ENCODE data around the gene AKR1C4. TPM values are rescaled to one million over a fixed set of nuclear protein-coding genes. Genes with fewer than 3 reads are reported as not detected.
"Not testable (repeated sequence)": the region's sequence is repeated elsewhere in the genome, so short reads cannot be mapped to it uniquely, and the experiment has no call there.

The AKR1C4 gene
- under 1 TPM in 1 of 2 donors, not detected in 1; 0.71 TPM for total RNA-seq

DNA sequence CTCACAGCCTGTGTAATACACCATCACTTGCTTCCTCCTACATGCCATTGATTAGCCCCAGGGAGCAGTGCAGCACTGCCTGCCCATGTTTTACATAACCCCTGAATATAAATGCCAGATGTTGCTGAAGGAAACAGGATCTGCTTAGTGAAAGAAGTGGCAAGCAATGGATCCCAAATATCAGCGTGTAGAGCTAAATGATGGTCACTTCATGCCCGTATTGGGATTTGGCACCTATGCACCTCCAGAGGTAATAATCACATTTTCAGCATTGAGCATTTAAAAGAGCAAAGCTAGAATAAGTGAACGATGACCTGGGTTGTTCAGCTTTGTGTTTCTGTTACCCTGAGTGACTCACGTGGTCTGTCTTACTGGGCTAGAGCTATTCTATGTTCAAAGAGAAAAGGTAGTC is at the start of gene AKR1C4:
AKR1C4 (plus strand) TSS at position 136 of the 412 bp plus-strand sequence; CDS start at position 167, 31 bp downstream.
- no peak for ATAC-seq (replicated peaks)
- H3K9me3 Mint-ChIP-seq = no peaks in the 10 kb centered on the region

GRCh38 chr10:5146920-5147254 is 49.8 kb upstream of the AKR1C4 start:
- Mint-ChIP-seq H3K27ac (no peak overlapping the region), H3K36me3 (ENCODE audit: low read depth) (no peaks in the 10 kb centered on the region), H3K4me1 (no peaks in the 10 kb centered on the region), H3K4me3 (no peak overlapping the region), H3K27me3 (no peaks in the 10 kb centered on the region), H3K9me3 (peaks cover 5% of the 10 kb centered on the region)
- ATAC-seq (replicated peaks) = no peak

More for the DNA sequence above, at the start of gene AKR1C4:
- H3K27ac Mint-ChIP-seq = no peak within 1 kb of the TSS
- H3K36me3 Mint-ChIP-seq (ENCODE audit: low read depth) = no peaks in the 10 kb centered on the region
- H3K4me1 Mint-ChIP-seq = no peaks in the 10 kb centered on the region
- H3K4me3 Mint-ChIP-seq = no peak within 1 kb of the TSS
- no peaks in the 10 kb centered on the region for H3K27me3 Mint-ChIP-seq

DNA sequence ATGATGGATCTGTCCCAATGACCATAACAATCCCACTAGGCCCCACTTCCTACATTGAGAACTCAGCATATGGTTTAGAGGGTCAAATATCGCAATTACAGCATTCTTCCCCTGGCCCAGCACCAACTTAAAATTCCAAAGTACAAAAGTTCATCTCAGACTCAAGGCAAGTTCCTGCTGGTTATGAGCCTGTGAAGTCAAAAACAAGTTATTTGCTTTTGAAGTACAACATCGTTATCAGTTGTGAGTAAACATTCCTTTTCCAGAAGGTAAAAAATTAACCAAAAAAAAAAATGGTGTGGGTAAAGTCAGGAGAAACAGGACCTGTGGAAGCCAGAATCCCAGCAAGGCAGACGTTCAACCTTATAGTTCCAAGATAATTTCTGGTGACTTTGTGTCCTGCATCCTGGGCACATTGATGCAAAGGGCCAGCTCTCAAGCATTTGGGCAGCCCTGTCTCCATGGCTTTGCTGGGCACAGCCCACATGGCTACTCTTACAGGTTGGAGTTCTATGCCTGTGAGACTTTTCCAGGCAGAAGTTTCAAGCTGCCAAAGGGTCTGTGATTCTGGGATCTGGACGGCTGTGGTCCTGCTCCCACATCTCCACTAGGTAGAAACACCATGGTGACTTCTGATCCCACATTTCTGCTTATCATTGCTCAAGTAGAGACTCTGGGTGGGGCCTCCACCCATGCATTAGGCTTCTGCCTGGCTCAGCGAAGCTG is 49.2 kb upstream of the AKR1C4 start:
- H3K4me1 Mint-ChIP-seq = no peaks in the 10 kb centered on the region
- H3K27me3 Mint-ChIP-seq = no peaks in the 10 kb centered on the region
- H3K9me3 Mint-ChIP-seq = peaks cover 5% of the 10 kb centered on the region
- ATAC-seq (replicated peaks) = no peak
- no peak overlapping the region for H3K4me3 Mint-ChIP-seq
- no peak overlapping the region for H3K27ac Mint-ChIP-seq
- no peaks in the 10 kb centered on the region for H3K36me3 Mint-ChIP-seq (ENCODE audit: low read depth)

DNA sequence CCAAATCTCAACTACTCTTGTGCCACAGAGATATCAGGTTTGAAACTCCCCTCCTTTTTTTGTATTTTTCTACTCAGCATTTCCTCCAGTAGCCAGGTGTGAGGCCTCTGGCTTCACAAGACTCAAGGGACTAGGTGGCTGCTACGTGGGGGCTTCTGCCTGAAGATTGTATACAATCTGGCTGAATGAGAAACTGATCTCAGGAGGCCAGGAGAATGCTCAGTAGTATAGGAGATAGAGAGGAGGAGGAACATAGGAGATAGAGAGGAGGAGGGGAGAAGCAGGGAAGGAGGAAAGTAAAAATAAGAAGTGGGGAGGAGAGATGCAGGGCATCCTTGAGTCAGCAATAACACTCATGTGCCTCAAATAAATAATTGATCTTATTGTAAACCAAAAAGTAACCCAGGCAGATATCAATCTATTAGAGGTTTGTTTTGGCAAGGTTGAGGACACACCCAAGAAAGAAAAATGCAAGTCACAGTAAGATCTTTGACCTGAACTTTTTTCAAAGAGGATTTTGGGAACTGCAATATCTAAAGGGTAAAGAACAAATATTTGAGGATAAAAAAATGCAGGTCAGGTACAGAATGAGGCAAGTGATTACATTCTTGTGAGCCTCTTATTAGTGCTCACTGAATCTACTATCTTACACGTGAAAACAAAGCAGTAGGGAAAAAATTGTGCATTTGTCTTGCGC is 48.5 kb upstream of the AKR1C4 start:
- Mint-ChIP-seq H3K4me1 (no peaks in the 10 kb centered on the region), H3K27me3 (no peaks in the 10 kb centered on the region)
- no peak for ATAC-seq (replicated peaks)

DNA sequence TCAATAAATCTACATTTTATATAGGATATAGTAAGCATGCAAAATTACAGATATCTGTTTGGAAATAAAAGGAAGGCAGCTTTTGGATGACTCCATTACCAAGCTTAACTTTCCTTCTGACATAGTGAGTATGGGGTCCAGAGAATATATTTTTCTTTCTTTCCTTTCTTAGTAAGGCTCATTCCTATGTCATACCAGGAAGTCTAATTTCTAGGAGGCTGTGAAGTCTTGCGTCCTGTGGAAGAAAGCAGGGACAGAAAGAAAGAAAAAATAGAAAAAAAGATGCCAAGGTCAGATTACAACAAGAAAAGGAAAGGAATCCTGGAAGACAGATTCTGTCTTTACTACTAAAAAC is 48.0 kb upstream of the AKR1C4 start:
- no peaks in the 10 kb centered on the region for H3K27me3 Mint-ChIP-seq
- H3K36me3 Mint-ChIP-seq (ENCODE audit: low read depth) = no peaks in the 10 kb centered on the region
- ATAC-seq (replicated peaks) = no peak
- H3K9me3 Mint-ChIP-seq = peaks cover 5% of the 10 kb centered on the region
- no peak overlapping the region for H3K27ac Mint-ChIP-seq
- H3K4me3 Mint-ChIP-seq = no peak overlapping the region
- no peaks in the 10 kb centered on the region for H3K4me1 Mint-ChIP-seq

More for the DNA sequence above, 48.5 kb upstream of the AKR1C4 start:
- Mint-ChIP-seq H3K4me3 (no peak overlapping the region), H3K9me3 (peaks cover 5% of the 10 kb centered on the region), H3K36me3 (ENCODE audit: low read depth) (no peaks in the 10 kb centered on the region), H3K27ac (no peak overlapping the region)

DNA sequence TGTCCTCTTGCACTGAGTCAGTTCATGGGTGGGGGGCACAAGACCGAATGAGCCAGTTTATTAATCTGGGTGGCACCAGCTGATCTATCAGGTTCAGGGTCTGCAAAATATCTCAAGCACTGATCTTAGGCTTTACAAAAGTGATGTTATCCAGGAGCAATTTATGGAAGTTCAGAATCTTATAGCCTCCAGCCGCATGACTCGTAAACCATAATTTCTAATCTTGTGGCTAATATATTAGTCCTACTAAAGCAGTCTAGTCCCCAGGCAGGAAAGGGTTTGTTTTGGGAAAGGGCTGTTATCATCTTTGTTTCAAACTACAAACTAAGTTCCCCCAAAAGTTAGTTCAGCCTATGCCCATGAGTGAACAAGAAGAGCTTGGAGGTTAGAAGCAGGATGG is 45.6 kb upstream of the AKR1C4 start:
- Mint-ChIP-seq H3K36me3 (ENCODE audit: low read depth) (no peaks in the 10 kb centered on the region), H3K9me3 (peaks cover 5% of the 10 kb centered on the region), H3K4me1 (no peaks in the 10 kb centered on the region), H3K27ac (no peak overlapping the region), H3K4me3 (no peak overlapping the region), H3K27me3 (no peaks in the 10 kb centered on the region)
- no peak for ATAC-seq (replicated peaks)

DNA sequence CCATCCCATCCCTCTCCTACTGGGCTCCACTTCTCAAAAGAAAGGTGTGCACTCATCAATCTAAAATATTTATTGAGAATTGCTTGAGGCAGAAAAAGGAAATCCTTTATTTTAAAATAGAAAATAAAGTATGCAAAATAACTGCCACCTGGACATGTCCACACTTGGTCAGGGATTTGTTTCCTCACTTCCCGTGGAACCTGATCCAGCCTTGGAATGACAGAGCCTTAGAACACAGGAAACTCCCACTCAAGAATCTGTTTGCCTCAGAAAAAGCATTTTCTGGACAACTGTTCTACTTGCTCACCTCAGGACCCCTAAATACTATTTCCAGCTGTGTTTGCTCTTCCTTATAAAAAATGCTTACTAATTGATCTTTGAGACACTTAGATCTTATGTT is 40.7 kb upstream of the AKR1C4 start:
- Mint-ChIP-seq H3K9me3 (peaks cover 3% of the 10 kb centered on the region), H3K4me3 (no peak overlapping the region), H3K4me1 (no peaks in the 10 kb centered on the region), H3K36me3 (ENCODE audit: low read depth) (no peaks in the 10 kb centered on the region), H3K27ac (no peak overlapping the region), H3K27me3 (no peaks in the 10 kb centered on the region)
- ATAC-seq (replicated peaks) = no peak

- no peak overlapping the region for H3K27ac Mint-ChIP-seq
- ATAC-seq (replicated peaks) = no peak
- no peaks in the 10 kb centered on the region for H3K4me1 Mint-ChIP-seq
- no peaks in the 10 kb centered on the region for H3K27me3 Mint-ChIP-seq
- peaks cover 12% of the 10 kb centered on the region for H3K9me3 Mint-ChIP-seq
- H3K36me3 Mint-ChIP-seq (ENCODE audit: low read depth) = no peaks in the 10 kb centered on the region
- no peak overlapping the region for H3K4me3 Mint-ChIP-seq
These were observed 39.1 kb upstream of the AKR1C4 start for GRCh38 chr10:5157501-5157900.

DNA sequence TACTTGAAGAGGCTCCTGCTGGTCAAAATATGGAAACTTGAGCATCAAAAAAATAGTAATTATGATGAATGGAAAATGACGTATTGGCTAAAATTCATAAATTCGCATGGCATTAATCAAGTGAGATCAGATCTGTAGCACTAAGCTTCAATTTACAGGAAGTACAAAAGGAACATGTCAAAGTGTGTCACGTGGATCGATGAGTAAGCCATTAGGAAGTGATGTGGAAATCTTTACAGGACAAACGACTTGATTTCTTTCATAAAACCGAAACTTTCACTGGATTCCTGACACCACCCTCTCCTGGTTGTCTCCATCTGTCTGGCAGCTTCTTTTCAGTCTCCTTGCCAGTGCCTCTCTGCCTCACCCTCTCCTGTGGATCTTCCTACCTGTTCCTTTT is 37.5 kb upstream of the AKR1C4 start:
- Mint-ChIP-seq H3K36me3 (ENCODE audit: low read depth) (no peaks in the 10 kb centered on the region), H3K4me1 (no peaks in the 10 kb centered on the region), H3K27me3 (no peaks in the 10 kb centered on the region), H3K9me3 (peaks cover 26% of the 10 kb centered on the region), H3K27ac (no peak overlapping the region), H3K4me3 (no peak overlapping the region)
- no peak for ATAC-seq (replicated peaks)

DNA sequence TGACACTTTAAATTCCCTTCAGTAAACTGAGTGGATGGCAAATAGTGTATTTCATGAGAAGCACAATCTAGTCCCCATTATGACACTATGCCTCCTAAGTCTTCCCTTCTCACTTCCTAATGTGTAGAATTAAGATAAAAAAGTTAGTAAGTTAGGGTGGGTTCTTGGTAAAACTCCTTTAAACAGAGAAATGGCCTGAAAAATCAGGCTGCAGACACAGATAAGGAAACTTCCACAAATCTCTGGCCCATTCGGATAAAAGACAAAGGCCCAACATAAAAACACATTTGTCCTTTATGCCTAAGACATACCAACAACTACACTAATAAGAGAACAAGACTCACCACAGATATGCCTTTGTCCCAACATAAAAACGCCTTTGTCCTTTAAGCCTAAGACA is 33.1 kb upstream of the AKR1C4 start:
- H3K4me1 Mint-ChIP-seq = peaks cover 6% of the 10 kb centered on the region
- H3K9me3 Mint-ChIP-seq = peaks cover 45% of the 10 kb centered on the region
- no peak for ATAC-seq (replicated peaks)
- H3K4me3 Mint-ChIP-seq = no peak overlapping the region
- no peaks in the 10 kb centered on the region for H3K36me3 Mint-ChIP-seq (ENCODE audit: low read depth)
- no peaks in the 10 kb centered on the region for H3K27me3 Mint-ChIP-seq
- no peak overlapping the region for H3K27ac Mint-ChIP-seq

GRCh38 chr10:5165738-5166137 is 30.9 kb upstream of the AKR1C4 start:
- H3K4me1 Mint-ChIP-seq = peaks cover 11% of the 10 kb centered on the region
- no peak for ATAC-seq (replicated peaks)
- H3K36me3 Mint-ChIP-seq (ENCODE audit: low read depth) = no peaks in the 10 kb centered on the region
- no peak overlapping the region for H3K27ac Mint-ChIP-seq
- H3K9me3 Mint-ChIP-seq = peaks cover 44% of the 10 kb centered on the region
- H3K27me3 Mint-ChIP-seq = no peaks in the 10 kb centered on the region
- no peak overlapping the region for H3K4me3 Mint-ChIP-seq

DNA sequence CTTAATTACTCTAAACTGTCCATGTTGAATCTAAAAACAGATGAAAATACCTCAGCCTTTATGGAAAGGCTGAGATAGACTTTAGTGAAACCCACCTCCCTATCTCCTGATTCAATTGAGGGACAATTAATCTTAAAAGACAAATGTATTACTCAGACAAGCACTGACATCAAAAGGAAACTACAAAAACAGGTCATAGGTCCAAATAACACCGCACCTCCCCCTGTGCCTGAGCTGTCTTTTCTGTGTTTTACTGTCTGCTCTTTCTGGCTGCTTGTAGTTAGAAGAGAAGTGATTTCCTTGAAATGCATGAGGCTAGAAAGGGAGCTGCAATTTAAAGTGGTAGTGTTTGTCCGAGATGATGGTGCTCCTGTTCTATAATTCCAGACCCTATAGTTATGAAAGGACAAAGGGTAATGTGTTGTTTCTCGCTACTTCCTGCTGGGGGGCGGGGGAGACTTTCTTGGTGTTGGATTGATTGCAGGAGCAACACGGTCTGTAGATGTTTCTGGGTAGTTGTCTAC is 27.7 kb upstream of the AKR1C4 start:
- H3K9me3 Mint-ChIP-seq = peaks cover 20% of the 10 kb centered on the region
- peak overlapping the region; percentile 45 for H3K4me3 Mint-ChIP-seq
- H3K4me1 Mint-ChIP-seq = peaks cover 11% of the 10 kb centered on the region
- peak; percentile 95 for ATAC-seq (replicated peaks)
- no peaks in the 10 kb centered on the region for H3K36me3 Mint-ChIP-seq (ENCODE audit: low read depth)
- H3K27ac Mint-ChIP-seq = peak overlapping the region; percentile 89
- H3K27me3 Mint-ChIP-seq = no peaks in the 10 kb centered on the region

DNA sequence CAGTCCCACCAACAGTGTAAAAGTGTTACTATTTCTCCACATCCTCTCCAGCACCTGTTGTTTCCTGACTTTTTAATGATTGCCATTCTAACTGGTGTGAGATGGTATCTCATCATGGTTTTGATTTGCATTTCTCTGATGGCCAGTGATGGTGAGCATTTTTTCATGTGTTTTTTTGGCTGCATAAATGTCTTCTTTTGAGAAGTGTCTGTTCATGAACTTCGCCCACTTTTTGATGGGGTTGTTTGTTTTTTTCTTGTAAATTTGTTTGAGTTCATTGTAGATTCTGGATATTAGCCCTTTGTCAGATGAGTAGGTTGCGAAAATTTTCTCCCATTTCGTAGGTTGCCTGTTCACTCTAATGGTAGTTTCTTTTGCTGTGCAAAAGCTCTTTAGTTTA is 21.1 kb upstream of the AKR1C4 start:
- H3K4me1 Mint-ChIP-seq; ATAC-seq (replicated peaks): not testable (repeated sequence)

GRCh38 chr10:5180503-5180902 is 16.1 kb upstream of the AKR1C4 start:
- not testable (repeated sequence) for H3K4me1 Mint-ChIP-seq; H3K27ac Mint-ChIP-seq; H3K27me3 Mint-ChIP-seq; H3K9me3 Mint-ChIP-seq; H3K4me3 Mint-ChIP-seq; ATAC-seq (replicated peaks); H3K36me3 Mint-ChIP-seq (ENCODE audit: low read depth)

More for the DNA sequence above, 21.1 kb upstream of the AKR1C4 start:
- H3K36me3 Mint-ChIP-seq (ENCODE audit: low read depth); H3K27ac Mint-ChIP-seq; H3K4me3 Mint-ChIP-seq; H3K27me3 Mint-ChIP-seq; H3K9me3 Mint-ChIP-seq: not testable (repeated sequence)

DNA sequence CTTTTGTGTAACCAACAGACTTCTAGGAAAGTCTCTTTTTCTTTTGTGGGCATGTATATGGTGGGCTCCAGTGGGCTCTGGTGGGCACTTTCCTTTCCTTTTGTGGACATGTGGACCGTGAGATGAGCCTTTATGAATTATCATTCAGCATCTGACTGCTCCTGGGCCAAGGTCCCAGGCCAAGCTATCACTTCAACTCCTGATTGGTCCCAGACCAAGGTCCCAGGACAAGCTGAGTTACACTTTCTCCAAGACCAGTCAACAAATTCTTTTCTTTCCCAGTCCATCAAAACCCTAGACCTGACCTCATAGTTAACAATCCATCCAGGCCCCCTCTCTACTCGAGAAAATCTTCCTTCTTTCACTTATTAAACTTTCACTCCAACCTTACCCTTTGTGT is 12.7 kb upstream of the AKR1C4 start:
- no peaks in the 10 kb centered on the region for H3K27me3 Mint-ChIP-seq
- no peak overlapping the region for H3K27ac Mint-ChIP-seq
- H3K36me3 Mint-ChIP-seq (ENCODE audit: low read depth) = no peaks in the 10 kb centered on the region
- peaks cover 6% of the 10 kb centered on the region for H3K9me3 Mint-ChIP-seq
- H3K4me3 Mint-ChIP-seq = no peak overlapping the region
- no peaks in the 10 kb centered on the region for H3K4me1 Mint-ChIP-seq
- ATAC-seq (replicated peaks) = no peak

All from activated T-helper 17 cell treated with anti-CD3 and anti-CD28 coated beads, Interleukin-2, amount 50 U/mL, for 72 hours (primary cell).